Sciatic nerve (tissue), 2 donors: ENCODE measurements around the gene ECI1. TPM values are rescaled to one million over a fixed set of nuclear protein-coding genes. Genes with fewer than 3 reads are reported as not detected.

ENCODE experiments used
- ATAC-seq: fragments of 200-7000 bp; cut with Tn5 transposase; one replicate; pipeline ENCODE4 v1.9.1; 2020; ENCODE audit warnings: mild to moderate bottlenecking, moderate library complexity
- DNase-seq: peaks from one replicate; pipeline ENCODE4 v3.0.0-alpha.2; 2020; ENCODE audit warnings: low spot score
- intact Hi-C: fragments of 100-400 bp; cut with DNase I; formaldehyde crosslinking; loops from one replicate; pipeline ENCODE4 v1.14.2; 2022
- total RNA-seq: library from RNA; stranded (reverse); fragmentation: NEBNext Ultra II Directional; extraction: Animal tissue kit (Norgen Biotek cat#: 25700); gene quantifications from one replicate; pipeline ENCODE4 v1.2.1, GENCODE V29; 2021
- donor health status: DM: no; HTN: no; CAD: no.
- donor health status: DM: no; HTN: no; CAD: no.

Gene ECI1
- total RNA-seq, result 37.6 TPM

- intact Hi-C loops, result no loop called here
- peak; percentile 98 for DNase-seq
- ATAC-seq, result peak; percentile 99
Measured at GRCh38 chr16:2251296-2252111, at the start of gene ECI1. TSS of gene ECI1 (minus strand) at chr16:2251587. CDS start at chr16:2251566, 21 bp downstream.

- ATAC-seq, result no peak
- intact Hi-C loops, result no loop called here
Measured at GRCh38 chr16:2299915-2300192, 48.5 kb upstream of the ECI1 start.

GRCh38 chr16:2299121-2299914 is 47.9 kb upstream of the ECI1 start:
- ATAC-seq (no peak), DNase-seq (no peak)
- intact Hi-C loops, result no loop called here

More at GRCh38 chr16:2299915-2300192, 48.5 kb upstream of the ECI1 start:
- no peak for DNase-seq

GRCh38 chr16:2298621-2299020 is 47.2 kb upstream of the ECI1 start:
- intact Hi-C loops, result no loop called here
- no peak for DNase-seq
- ATAC-seq, result no peak

- ATAC-seq (no peak), DNase-seq (no peak)
- intact Hi-C loops, result no loop called here
Measured at GRCh38 chr16:2297506-2297860, 46.1 kb upstream of the ECI1 start.

- DNase-seq (peak; percentile 60), ATAC-seq (peak; percentile 49)
- intact Hi-C loops, result no loop called here
Measured at GRCh38 chr16:2296661-2297505, 45.5 kb upstream of the ECI1 start.

- DNase-seq (no peak), ATAC-seq (no peak)
- intact Hi-C loops, result no loop called here
Measured at GRCh38 chr16:2295056-2295798, 43.8 kb upstream of the ECI1 start.

GRCh38 chr16:2292221-2292620 is 40.8 kb upstream of the ECI1 start:
- DNase-seq (no peak), ATAC-seq (no peak)
- intact Hi-C loops, result no loop called here

GRCh38 chr16:2289282-2289681 is 37.9 kb upstream of the ECI1 start:
- no peak for ATAC-seq
- intact Hi-C loops, result no loop called here
- DNase-seq, result no peak

- DNase-seq, result no peak
- no peak for ATAC-seq
- intact Hi-C loops, result no loop called here
Measured at GRCh38 chr16:2288726-2289125, 37.3 kb upstream of the ECI1 start.

GRCh38 chr16:2287916-2288547 is 36.6 kb upstream of the ECI1 start:
- no peak for ATAC-seq
- intact Hi-C loops, result no loop called here
- DNase-seq, result no peak

- intact Hi-C loops, result no loop called here
- no peak for DNase-seq
- ATAC-seq, result peak; percentile 8
Measured at GRCh38 chr16:2286550-2286949, 35.2 kb upstream of the ECI1 start.

- intact Hi-C loops, result no loop called here
- ATAC-seq (peak; percentile 71), DNase-seq (no peak)
Measured at GRCh38 chr16:2285731-2286191, 34.4 kb upstream of the ECI1 start.

GRCh38 chr16:2284797-2285576 is 33.6 kb upstream of the ECI1 start:
- intact Hi-C loops, result no loop called here
- ATAC-seq (peak; percentile 36), DNase-seq (no peak)

GRCh38 chr16:2284001-2284770 is 32.8 kb upstream of the ECI1 start:
- no peak for ATAC-seq
- no peak for DNase-seq
- intact Hi-C loops, result no loop called here

- DNase-seq (no peak), ATAC-seq (no peak)
- intact Hi-C loops, result no loop called here
Measured at GRCh38 chr16:2282866-2283555, 31.6 kb upstream of the ECI1 start.
